Glutamatergic neuron (in vitro differentiated cells): ENCODE measurements around the gene CHST8. TPM values are rescaled to one million over a fixed set of nuclear protein-coding genes. Genes with fewer than 3 reads are reported as not detected.

Source experiments
- DNase-seq: peaks from one replicate; pipeline ENCODE4 v3.0.0; 2022
- H3K27ac Mint-ChIP-seq: one replicate; pipeline ENCODE4 v1.8.0; 2020; ENCODE audit warnings: mild to moderate bottlenecking, mixed read lengths, inconsistent platforms; ENCODE audit not compliant: unreplicated experiment
- H3K27me3 Mint-ChIP-seq: one replicate; pipeline ENCODE4 v1.8.0; 2020; ENCODE audit warnings: mild to moderate bottlenecking, moderate library complexity, mixed read lengths, inconsistent platforms; ENCODE audit not compliant: unreplicated experiment
- H3K36me3 Mint-ChIP-seq: one replicate; pipeline ENCODE4 v1.8.0; 2020; ENCODE audit warnings: mild to moderate bottlenecking, mixed read lengths, inconsistent platforms; ENCODE audit not compliant: unreplicated experiment
- H3K4me1 Mint-ChIP-seq: one replicate; pipeline ENCODE4 v1.8.0; 2020; ENCODE audit warnings: mild to moderate bottlenecking, low read depth, mixed read lengths, inconsistent platforms; ENCODE audit not compliant: unreplicated experiment
- H3K4me3 Mint-ChIP-seq: one replicate; pipeline ENCODE4 v1.8.0; 2020; ENCODE audit warnings: mild to moderate bottlenecking, mixed read lengths, inconsistent platforms; ENCODE audit not compliant: unreplicated experiment
- H3K9me3 Mint-ChIP-seq: one replicate; pipeline ENCODE4 v1.8.0; 2020; ENCODE audit warnings: mild to moderate bottlenecking, moderate library complexity, mixed read lengths, inconsistent platforms; ENCODE audit not compliant: unreplicated experiment
- CTCF ChIP-seq: fragments of 200-600 bp; sonication (generic); IDR thresholded peaks from one replicate; pipeline ENCODE4 v1.5.0; 2021; ENCODE audit not compliant: partially characterized antibody, unreplicated experiment
- total RNA-seq: library from RNA; stranded (reverse); fragmentation: NEBNext Ultra II Directional; extraction: Animal tissue kit (Norgen Biotek cat#: 25700); gene quantifications from one replicate; pipeline ENCODE4 v1.2.1, GENCODE V29; 2021; ENCODE audit not compliant: unreplicated experiment

The CHST8 gene
- total RNA-seq, 1 donor from 2014 or later = 235 TPM

- Mint-ChIP-seq H3K9me3 (peaks cover 10% of the 10 kb centered on the region), H3K27me3 (peaks cover 15% of the 10 kb centered on the region), H3K36me3 (peaks cover 8% of the 10 kb centered on the region), H3K4me3 (no peak overlapping the region), H3K4me1 (peaks cover 53% of the 10 kb centered on the region), H3K27ac (no peak overlapping the region)
- TF ChIP-seq CTCF = no peak
- no peak for DNase-seq
Observed at GRCh38 chr19:33664744-33665143, 43.0 kb downstream of the CHST8 start.

GRCh38 chr19:33665776-33666595 is 44.2 kb downstream of the CHST8 start:
- Mint-ChIP-seq H3K4me3 (peak overlapping the region; percentile 18), H3K4me1 (peaks cover 57% of the 10 kb centered on the region), H3K27me3 (peaks cover 15% of the 10 kb centered on the region), H3K27ac (peak overlapping the region; percentile 76), H3K9me3 (peaks cover 10% of the 10 kb centered on the region), H3K36me3 (peaks cover 8% of the 10 kb centered on the region)
- no peak for TF ChIP-seq CTCF
- DNase-seq = no peak

GRCh38 chr19:33667141-33667650 is 45.4 kb downstream of the CHST8 start:
- Mint-ChIP-seq H3K27me3 (peaks cover 16% of the 10 kb centered on the region), H3K4me3 (peak overlapping the region; percentile 13), H3K9me3 (peaks cover 13% of the 10 kb centered on the region), H3K4me1 (peaks cover 63% of the 10 kb centered on the region), H3K27ac (peak overlapping the region; percentile 85), H3K36me3 (peaks cover 8% of the 10 kb centered on the region)
- no peak for DNase-seq
- TF ChIP-seq CTCF = no peak

GRCh38 chr19:33667881-33668280 is 46.1 kb downstream of the CHST8 start:
- no peak for DNase-seq
- Mint-ChIP-seq H3K9me3 (peaks cover 14% of the 10 kb centered on the region), H3K4me3 (peak overlapping the region; percentile 61), H3K4me1 (peaks cover 66% of the 10 kb centered on the region), H3K27me3 (peaks cover 19% of the 10 kb centered on the region), H3K27ac (peak overlapping the region; percentile 85), H3K36me3 (peaks cover 8% of the 10 kb centered on the region)
- no peak for TF ChIP-seq CTCF

GRCh38 chr19:33668968-33669367 is 47.2 kb downstream of the CHST8 start:
- Mint-ChIP-seq H3K4me3 (no peak overlapping the region), H3K36me3 (peaks cover 8% of the 10 kb centered on the region), H3K9me3 (peaks cover 20% of the 10 kb centered on the region), H3K27ac (peak overlapping the region; percentile 64), H3K4me1 (peaks cover 74% of the 10 kb centered on the region), H3K27me3 (peaks cover 23% of the 10 kb centered on the region)
- DNase-seq = no peak
- TF ChIP-seq CTCF = no peak
